ENCODE results near the gene ERCC6L.

The ERCC6L gene, protein sequence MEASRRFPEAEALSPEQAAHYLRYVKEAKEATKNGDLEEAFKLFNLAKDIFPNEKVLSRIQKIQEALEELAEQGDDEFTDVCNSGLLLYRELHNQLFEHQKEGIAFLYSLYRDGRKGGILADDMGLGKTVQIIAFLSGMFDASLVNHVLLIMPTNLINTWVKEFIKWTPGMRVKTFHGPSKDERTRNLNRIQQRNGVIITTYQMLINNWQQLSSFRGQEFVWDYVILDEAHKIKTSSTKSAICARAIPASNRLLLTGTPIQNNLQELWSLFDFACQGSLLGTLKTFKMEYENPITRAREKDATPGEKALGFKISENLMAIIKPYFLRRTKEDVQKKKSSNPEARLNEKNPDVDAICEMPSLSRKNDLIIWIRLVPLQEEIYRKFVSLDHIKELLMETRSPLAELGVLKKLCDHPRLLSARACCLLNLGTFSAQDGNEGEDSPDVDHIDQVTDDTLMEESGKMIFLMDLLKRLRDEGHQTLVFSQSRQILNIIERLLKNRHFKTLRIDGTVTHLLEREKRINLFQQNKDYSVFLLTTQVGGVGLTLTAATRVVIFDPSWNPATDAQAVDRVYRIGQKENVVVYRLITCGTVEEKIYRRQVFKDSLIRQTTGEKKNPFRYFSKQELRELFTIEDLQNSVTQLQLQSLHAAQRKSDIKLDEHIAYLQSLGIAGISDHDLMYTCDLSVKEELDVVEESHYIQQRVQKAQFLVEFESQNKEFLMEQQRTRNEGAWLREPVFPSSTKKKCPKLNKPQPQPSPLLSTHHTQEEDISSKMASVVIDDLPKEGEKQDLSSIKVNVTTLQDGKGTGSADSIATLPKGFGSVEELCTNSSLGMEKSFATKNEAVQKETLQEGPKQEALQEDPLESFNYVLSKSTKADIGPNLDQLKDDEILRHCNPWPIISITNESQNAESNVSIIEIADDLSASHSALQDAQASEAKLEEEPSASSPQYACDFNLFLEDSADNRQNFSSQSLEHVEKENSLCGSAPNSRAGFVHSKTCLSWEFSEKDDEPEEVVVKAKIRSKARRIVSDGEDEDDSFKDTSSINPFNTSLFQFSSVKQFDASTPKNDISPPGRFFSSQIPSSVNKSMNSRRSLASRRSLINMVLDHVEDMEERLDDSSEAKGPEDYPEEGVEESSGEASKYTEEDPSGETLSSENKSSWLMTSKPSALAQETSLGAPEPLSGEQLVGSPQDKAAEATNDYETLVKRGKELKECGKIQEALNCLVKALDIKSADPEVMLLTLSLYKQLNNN

DNA sequence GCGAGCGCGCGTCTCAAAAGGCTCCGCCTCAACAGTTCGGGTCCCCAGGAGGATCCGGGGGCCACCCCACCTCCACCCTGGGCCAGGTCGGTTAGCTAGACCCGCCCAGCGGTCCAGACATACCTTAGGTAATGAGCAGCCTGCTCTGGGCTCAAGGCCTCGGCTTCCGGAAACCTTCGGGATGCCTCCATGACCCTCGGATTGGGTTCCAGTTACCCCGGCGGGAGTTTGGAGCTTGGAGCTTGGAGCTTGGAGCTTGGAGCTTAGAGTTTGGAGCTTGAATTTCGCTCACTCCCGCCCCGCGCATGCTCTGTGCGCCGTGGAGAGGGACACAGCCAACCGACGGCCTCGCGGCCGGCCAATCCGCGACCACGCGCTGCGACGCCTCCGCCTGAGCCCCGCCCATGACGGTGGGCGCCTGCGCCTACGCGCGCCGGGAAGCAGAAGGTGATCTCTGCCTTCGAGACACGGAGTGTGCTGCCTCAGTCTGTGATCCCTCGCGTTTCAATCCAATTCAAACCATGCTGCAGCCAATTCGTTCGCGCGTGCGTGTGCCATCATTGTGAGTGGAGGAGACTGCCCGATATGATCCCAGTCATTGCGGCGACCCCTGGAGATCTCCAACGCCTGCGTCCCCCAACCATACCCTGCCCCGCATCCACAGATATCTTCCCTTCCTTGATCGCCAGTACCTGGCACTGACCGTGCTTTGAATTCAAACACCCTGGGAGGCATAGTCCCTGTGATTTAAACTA lies at the start of gene ERCC6L:
ERCC6L (minus strand) TSS at position 307 of the 755 bp plus-strand sequence; CDS start at position 191, 116 bp downstream.
- in situ Hi-C loops (cut with MboI; ENCODE audit: low sequenced_read_pairs): no loop called here

DNA sequence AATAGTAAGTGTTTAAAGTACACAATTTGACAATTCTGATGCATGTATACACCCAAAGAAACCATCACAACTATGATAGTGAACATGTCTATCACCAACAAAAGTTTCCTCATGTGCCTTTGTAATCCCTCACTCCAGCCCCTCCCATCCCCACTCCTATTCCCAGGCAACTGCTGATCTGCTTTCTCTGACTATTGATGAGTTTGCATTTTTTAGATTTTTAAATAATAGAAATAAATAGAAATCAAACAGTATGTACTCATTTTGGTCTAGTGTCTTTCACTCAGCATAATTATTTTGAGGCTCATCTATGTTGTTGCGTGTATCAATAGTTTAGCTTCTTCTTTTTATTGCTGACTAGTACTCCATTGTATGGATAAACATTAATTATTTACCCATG lies 43.5 kb upstream of the ERCC6L start:
- in situ Hi-C loops (cut with MboI; ENCODE audit: low sequenced_read_pairs): no loop called here

DNA sequence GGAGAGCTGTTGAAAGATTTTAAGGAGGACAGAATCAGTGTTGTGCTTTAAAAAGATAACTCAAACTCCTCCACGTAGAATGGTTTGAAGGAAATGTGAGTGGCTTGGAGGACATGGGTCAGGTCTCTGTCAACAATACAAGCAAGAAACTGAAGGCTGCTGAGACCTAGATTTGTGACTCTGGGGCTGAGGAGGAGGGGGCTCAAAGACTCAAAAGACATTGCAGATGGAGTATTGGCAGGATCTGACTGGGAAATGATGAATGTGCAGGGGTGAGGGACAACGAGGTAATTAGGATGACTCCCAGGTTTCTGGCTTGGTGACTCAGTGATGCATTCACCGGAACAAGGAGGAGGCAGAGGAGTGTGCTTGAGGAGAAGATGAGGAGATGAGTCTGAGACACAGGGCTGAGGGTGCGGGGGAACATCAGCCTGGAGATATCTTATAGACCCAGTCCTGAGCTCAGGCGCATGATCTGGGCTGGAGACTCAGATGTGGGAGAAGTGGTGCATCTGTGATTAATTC lies 41.6 kb upstream of the ERCC6L start:
- in situ Hi-C loops (cut with MboI; ENCODE audit: low sequenced_read_pairs): no loop called here

DNA sequence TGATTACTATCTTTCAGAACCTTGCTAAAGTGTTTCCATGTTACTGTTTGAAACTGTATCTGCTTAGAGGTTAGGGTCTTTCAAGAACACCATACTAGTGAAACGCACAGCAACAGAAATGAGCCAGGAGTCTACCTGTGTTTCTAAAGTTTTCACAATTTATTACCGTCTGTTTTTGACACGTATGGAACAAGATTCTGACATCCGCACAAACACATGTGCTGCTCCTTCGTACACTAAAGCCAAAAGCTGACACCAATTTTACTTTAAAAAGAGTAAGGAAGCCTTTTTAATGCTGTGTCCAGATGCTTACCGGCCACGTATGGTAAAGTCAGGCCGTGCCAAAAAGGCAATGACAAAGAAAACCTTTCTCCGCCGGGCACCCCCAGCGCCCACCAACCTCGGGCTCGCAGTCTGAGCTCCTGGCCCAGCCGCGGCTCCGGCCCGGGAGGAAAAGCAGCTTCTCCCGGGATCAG lies 37.7 kb upstream of the ERCC6L start:
- in situ Hi-C loops (cut with MboI; ENCODE audit: low sequenced_read_pairs): no loop called here

DNA sequence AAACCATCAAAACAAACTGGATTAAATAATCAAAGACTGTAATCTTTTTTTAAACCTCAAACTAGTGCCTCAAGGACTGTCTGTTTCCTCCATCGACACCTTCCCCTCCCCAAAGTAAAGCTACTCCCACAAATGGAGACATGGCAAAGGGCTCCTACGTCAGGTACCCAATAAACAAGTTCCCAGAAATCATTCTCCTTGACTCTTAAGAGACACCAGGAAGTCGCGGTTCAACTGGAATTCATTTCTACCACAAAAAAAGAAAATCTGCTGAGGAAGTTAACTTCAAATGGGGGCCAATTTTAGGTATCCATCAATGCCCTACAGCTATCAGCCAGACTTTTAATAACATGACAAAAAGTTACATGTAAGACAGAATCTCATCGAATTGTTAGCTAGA lies 35.7 kb upstream of the ERCC6L start:
- in situ Hi-C loops (cut with MboI; ENCODE audit: low sequenced_read_pairs): no loop called here

DNA sequence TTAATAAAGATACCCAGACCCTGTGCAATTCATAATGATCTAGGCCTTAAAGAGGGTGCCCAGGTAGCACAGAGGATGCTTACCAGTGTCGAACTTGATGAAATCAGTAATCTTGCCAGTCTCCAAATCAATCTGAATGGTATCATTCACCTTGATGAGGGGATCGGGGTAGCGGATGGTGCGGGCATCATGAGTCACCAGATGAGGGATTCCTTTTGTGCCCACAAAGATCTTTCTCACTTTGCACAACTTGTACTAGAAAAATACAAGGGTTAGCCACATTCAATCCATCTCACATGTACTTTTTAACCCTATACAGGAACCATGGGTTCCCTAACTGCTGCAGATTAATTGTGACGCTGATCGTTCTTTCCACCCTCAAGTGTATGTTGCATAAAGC lies 34.9 kb upstream of the ERCC6L start:
- in situ Hi-C loops (cut with MboI; ENCODE audit: low sequenced_read_pairs): no loop called here

DNA sequence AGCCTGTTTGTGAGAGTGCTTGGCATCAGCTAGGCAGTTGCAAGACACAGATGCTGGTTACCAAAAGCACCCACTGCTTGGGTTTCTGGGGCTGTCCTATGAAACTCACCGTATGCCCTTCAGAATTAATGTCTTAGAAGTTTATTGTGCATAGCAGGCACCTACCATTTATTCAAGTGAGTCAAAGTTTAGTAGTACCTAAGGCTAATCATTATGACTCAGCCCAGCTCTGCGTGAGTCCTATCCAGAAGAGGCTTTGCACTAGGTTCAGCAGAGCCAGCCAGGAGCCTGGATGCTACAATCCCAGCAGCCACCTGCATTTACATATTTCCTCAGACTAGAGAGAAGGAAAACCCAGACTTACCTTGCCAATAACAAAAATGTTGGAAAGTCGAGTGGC lies 34.0 kb upstream of the ERCC6L start:
- in situ Hi-C loops (cut with MboI; ENCODE audit: low sequenced_read_pairs): no loop called here

DNA sequence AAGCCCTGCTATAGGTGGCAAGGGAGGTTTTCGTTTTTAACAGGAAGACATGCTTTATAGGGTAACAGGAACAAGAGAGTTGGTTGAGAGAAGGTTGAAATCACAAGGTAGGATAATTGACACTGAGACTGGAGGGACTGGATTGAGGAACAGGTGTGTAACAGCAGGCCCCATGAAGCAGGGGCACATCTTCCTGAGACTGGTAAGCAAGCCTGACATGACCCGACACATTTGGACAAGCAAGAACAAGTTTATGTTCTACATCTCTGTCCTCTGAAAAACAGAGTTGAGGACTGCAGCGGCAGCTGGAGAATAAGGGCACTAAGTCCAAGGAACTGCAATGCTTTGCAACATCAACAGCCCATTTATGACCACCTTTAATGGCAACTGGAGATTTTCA lies 33.0 kb upstream of the ERCC6L start:
- in situ Hi-C loops (cut with MboI; ENCODE audit: low sequenced_read_pairs): no loop called here

DNA sequence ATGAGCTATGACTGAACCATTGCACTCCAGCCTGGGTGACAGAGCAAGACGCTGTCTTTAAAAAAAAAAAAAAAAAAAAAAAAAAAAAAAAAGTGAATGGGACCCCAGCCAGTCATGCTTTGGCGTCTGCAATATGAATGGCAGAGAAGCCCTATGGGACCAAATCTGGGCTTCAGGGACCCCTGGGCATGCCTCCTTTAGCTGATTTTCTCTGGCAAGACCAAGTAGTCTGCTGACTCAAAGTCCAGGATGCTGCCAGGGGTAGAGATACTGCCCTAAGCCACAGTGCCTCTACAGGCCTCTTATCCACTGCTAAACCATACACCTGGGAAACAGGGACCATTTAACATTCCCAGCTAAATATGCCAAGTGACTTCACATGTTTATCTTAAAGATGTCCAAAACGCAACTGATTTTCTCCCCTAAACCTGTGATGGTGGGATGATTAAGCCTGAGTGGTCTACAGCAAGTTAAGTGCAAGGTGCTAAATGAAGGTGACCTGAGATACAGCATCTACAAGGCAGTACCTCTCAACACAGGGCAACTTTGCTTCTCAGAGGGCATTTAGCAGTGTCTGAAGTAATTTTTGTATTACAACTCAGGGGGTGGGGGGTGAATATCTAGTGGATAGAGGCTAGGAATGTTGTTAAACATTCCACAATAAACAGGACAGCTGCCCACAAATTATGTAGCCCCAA lies 32.4 kb upstream of the ERCC6L start:
- in situ Hi-C loops (cut with MboI; ENCODE audit: low sequenced_read_pairs): no loop called here

DNA sequence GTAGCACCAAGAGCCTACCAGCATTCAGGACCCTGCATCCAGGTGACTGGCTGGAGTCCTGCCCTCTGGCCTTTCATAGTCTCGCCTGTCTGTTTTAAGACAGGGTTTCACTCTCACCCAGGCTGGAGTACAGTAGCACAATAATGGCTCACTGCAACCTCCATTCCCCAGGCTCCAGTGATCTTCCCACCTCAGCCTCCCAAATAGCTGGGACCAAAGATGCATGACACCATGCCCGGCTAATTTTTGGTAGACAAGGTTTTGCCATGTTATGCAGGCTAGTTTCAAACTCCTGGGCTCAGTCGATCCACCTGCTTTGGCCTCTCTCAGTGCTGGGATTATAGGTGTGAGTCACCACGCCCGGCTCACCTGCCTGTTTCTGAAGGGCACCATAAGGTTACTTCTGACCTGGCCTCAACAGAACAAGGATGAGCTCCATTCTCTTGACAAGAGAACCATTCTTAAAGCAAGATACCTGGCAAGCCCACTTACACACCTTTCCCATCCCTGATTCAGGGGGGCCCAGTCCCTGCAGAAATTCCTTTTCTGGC lies 31.6 kb upstream of the ERCC6L start:
- in situ Hi-C loops (cut with MboI; ENCODE audit: low sequenced_read_pairs): no loop called here

DNA sequence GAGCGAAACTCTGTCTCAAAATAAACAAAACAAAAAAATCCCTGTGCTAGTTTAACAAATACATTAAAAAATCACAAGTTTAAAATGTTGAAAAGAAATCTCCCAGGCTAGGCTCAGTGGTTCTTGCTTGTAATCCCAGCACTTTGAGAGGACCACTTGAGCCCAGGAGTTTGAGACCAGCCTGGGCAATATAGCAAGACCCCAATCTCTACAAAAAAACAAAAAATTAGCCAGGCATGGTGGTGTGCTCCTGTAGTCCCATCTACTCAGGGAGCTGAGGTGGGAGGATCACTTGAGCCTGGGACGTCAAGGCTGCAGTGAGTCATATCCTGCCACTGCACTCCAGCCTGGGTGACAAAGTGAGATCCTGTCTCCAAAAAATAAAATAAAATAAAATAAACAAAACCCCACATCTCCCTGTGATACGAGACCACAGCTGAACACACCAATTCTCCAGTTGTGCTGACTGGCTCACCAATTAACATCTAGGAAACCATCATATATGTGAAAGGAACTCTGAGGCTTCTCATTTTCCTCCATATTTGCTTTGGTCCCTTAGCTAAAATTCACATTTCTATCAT lies 30.9 kb upstream of the ERCC6L start:
- in situ Hi-C loops (cut with MboI; ENCODE audit: low sequenced_read_pairs): no loop called here

DNA sequence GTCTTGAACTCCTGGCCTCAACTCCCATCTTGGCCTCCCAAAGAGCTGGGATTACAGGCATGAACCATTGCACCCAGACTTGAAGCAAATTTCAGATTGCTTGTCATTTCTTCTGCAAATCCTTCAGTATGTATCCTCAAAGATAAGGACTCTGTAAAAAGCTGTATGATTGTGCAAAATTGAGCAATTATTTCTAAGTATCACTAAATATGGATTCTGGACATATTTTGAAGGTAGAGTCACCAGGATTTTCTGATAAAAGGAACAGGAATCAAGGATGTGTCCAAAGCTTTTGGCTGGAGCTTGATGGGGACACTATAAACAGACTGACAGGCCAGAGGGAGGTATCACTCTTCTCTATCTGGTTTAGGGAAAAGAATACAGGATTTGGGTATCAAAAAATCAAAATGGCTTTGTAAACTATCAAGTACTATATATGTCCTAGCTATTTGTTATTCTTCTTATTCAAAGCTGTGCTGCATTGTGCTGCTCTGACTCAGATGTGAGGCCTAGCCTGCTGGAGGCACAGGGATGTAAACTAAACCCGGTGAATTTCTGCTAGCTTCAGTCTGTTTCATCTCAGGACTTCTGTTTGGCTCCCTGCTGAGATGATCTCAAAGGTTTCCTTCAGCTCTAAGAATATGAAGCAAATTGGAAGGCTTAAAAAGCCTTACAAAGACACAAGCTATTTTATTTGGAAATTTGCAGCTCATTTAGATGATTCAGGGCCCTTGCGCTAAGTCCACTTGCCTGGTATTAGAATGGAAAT lies 30.0 kb upstream of the ERCC6L start:
- in situ Hi-C loops (cut with MboI; ENCODE audit: low sequenced_read_pairs): no loop called here

DNA sequence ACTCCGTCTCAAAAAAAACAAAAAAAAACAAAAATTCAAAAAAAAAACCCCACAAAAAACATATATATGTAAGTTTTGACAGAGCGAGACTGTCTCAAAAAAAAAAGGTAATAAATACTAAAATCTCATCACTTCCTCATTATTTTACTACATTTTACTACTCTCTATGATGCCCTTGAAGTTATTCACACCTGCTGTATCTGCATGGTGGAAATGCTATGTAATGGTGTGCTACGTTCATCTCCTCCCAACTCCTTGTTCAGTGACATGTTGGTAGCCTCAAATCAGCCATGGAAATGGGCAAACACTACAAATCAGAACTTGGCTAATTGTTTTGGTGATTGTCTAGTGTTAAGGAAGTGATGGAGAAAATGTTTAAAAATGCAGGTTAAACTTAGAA lies 26.4 kb upstream of the ERCC6L start:
- in situ Hi-C loops (cut with MboI; ENCODE audit: low sequenced_read_pairs): no loop called here

DNA sequence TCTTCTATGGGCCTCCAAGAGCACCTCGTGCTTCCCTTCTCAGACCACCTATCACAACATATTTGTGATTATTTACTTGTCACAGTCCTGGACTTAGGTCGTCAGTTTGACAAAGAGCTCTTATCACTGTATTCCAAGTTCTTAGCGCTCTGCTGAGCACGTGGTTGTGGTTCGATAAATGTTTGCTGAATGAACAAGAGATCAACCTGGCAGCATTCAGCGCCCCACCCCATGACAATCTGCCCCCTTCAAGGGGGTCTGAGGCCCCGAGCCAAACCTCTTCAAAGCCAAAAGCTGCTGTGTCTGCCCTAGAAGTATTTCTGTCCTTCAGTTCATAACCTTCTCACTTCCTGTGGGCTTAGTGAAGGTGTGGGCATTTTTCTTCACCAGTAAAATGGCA lies 23.2 kb upstream of the ERCC6L start:
- in situ Hi-C loops (cut with MboI; ENCODE audit: low sequenced_read_pairs): no loop called here

DNA sequence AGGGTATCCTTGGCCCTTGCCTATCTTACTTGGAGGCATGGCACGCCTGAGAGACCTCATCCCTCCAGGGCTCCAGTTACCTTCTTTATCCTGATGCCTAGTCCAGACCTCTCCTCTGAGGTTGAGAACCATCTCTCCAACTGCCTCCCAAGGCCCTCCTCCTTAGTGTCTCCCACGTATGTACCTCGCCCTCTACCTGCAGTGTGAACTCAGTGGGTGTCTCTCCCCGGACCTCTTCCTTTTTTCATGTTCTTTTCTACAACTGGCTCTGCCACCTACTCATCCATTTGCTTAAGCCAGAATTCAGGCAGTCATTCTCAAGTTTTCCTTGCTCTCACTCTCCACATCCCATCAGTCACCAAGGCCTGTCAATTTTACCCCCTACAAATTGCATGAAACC lies 21.6 kb upstream of the ERCC6L start:
- in situ Hi-C loops (cut with MboI; ENCODE audit: low sequenced_read_pairs): no loop called here

DNA sequence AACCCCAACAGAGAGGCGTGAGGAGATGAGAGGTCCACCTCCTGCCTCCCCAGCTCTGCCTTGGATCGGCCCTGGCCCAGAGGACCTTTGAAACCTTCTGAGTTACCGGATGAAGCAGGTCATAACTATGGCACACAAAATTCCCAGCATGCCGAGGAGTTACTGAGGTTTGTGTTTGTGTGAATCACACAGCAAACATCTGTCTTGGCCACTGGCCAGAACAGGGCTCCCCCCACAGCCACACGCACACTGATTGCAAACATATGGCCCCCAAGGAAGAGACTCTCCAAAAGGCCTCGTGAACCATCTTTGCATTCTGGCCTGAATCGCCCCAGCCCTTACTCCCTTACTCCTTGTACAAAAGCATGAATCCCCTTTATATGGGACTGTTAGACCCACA lies 19.3 kb upstream of the ERCC6L start:
- in situ Hi-C loops (cut with MboI; ENCODE audit: low sequenced_read_pairs): no loop called here

DNA sequence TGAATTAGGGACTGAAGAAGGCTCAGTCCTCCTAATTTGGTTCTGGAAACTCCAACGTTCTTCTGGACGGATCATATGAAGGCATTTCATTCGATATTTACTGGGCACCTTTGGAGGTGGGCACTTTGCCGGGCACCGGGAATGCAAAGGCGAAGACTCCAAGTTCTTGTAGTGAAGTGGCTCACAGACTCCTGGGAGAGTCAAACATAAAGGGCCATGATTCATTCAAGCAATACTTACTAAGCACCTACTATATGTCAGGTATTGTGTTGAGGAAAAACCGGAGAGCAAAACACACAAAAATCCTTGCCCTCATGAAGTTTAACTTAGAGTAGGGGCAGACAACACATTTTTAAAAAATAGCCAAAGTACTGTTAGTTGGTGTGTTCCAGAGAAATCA lies 17.0 kb upstream of the ERCC6L start:
- in situ Hi-C loops (cut with MboI; ENCODE audit: low sequenced_read_pairs): no loop called here

DNA sequence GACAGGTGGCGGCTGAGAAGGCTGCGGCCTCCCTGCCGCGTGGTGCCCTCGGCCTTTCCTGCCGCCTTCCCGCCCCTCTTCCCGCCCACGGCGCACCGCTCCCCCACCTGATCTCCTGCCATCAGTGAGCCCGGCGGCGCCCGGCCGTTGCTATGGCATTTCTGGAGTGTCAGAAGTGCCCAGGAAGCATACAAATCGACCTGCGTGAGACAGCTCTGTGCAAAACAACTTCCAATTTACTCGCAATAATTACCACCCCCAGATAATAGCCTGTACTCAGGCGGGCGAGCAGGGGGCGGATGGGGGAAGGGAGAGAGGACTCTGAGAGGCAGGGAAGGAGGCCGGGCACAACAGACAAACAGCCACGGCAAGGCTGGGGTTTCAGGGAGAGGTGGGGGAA lies 16.6 kb upstream of the ERCC6L start:
- in situ Hi-C loops (cut with MboI; ENCODE audit: low sequenced_read_pairs): no loop called here
